HG03520 (cell line): ENCODE data around the gene NDUFB7.
"Not testable (repeated sequence)": the region's sequence is repeated elsewhere in the genome, so short reads cannot be mapped to it uniquely, and the experiment has no call there.

ENCODE experiments used
- ATAC-seq: cut with Tn5 transposase; IDR thresholded peaks from one replicate; pipeline ENCODE4 v1.9.1; 2021; ENCODE audit warnings: mild to moderate bottlenecking, moderate library complexity; ENCODE audit not compliant: unreplicated experiment

NDUFB7 gene

GRCh38 chr19:14575428-14575980 lies 3.6 kb upstream of the NDUFB7 start:
- no peak for ATAC-seq

DNA sequence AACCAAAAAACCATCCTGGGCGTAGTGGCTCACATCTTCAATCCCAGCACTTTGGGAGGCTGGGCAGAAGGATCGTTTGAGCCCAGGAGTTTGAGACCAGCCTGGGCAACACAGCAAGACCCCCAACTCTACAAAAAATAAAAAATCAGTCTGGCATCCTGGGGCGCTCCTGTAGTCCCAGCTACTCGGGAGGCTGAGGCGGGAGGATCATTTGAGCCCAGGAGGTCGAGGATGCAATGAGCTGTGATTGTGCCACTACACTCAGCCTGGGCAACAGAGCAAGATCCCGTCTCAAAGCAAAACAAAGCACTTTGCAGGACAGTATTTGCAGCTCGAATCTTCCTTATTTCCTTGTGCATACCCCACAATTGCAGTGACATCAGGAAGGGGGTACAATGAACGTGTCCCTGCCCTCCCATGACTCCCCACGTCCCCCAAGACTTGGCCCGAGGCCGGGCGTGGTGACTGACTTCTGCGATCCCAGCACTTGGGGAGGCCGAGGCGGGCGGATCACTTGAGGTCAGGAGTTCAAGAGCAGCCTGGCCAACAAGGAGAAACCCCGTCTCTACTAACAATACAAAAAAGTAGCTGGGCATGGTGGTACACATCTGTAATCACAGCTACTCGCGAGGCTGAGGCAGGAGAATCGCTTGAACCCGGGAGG lies 870 bp downstream of the NDUFB7 start:
- no peak for ATAC-seq

DNA sequence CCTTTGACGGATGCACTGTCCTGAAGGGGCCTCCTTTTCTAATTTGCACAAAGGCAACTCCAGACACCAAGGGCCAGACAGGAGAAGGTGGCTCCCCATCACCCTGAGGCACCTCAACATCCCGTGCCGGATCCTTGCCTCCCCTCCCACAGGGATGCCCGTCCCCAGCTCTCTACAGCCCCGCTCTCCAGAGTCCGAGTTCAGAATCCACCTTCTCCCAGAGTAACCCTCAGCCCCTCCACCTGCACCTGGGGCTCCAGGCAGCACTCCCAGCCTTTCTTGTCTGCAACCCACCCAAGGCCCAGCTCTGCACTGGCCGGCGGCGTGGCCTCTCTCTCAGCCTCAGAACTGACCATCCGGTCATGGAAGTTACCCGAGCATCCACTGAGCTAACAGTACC lies 4.8 kb downstream of the NDUFB7 start:
- no peak for ATAC-seq

- no peak for ATAC-seq
These were observed 5.2 kb downstream of the NDUFB7 start for GRCh38 chr19:14566712-14567077.

GRCh38 chr19:14565765-14566711 lies 5.8 kb downstream of the NDUFB7 start:
- ATAC-seq = no peak

GRCh38 chr19:14565298-14565679 lies 6.6 kb downstream of the NDUFB7 start:
- ATAC-seq = no peak

DNA sequence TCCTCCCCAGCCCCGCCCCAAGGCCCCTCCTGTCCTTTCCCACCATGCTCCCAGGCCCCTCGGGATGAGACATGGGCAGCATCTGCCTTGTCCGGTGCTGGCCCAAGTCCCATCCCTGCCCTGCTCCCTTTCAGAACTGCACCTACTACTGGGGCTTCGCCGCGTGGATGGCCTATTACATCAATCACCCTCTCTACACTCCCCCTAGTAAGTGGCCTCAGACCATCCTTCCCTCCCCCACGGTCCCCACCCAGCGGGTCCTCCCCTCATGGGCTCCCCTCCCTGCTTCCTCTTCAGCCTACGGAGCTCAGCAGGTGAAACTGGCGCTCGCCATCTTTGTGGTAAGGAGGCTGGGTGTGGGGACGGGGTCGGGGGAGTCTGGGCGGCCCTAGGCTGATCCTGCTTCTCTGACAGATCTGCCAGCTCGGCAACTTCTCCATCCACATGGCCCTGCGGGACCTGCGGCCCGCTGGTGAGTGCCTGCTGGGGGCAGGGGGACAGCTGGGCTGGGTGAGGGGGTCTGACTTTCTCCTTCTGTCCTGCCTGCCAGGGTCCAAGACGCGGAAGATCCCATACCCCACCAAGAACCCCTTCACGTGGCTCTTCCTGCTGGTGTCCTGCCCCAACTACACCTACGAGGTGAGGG lies 7.1 kb downstream of the NDUFB7 start:
- not testable (repeated sequence) for ATAC-seq

DNA sequence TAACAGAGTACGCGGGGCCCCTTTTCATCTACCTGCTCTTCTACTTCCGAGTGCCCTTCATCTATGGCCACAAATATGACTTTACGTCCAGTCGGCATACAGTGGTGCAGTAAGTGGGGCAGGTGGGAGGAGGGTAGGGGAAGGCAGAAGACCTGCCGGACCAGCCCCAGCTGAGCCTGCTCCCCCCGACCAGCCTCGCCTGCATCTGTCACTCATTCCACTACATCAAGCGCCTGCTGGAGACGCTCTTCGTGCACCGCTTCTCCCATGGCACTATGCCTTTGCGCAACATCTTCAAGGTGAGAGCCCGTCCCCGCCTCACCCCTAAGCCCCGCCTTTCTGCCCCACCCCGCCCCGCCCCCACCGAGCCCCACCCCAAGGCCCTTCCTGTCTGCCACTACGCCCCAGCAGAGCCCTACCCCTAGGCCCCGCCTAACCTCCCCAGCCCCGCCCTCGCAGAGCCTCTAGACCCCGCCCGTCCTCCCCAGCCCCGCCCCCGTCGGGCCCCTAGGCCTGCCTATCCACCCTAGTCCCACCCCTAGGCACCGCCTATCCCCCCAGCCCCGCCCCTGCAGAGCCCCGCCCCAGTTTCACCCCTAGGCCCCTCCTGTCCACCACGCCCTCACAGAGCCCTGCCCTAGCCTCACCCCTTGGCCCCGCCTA lies 7.7 kb downstream of the NDUFB7 start:
- ATAC-seq = no peak

- no peak for ATAC-seq
These were observed 8.3 kb downstream of the NDUFB7 start for GRCh38 chr19:14563590-14563926.

DNA sequence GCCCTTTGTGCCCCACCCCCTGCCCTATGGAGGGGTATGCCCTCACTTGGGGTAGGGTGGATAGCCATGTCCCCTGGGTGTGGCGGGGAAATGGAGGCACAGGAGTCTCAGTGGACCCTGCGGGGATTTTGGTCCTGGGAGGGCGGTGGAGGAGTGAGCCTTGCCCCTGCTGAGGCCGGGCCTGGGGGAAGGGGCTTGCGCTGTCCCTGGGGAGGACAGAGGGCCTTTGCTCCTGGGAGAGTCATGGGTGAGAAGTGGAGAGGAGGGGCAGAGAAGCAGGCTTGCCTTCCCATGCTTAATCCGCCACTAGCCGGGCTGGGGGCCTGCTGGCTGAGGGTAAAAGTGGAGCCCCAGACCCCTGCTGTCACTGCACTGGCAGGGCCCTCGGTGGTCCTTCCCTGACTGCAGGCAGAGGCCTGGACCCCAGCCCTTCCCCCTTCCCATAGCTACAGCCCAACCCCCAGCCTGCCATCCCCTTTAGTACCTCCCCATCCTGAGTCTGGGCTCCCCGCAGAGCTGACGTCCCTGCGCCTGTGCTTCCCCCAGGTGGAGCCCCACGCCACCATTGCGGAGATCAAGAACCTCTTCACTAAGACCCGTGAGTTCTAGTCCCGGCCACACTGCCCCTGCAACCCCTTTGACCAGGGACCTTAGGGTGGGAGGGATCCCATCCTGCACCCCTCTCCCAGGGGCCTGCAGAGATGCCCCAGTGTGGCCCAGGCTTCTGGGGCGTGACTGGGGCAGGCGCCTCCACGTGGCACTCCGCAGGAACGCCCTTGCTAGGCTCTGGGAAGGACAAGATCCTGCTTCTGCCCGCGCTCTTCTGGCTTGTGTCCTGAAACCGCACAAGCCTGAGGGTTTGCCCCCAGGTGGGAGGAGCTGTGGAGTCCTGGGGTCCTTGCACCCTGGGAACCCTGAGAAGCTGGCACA lies 8.9 kb downstream of the NDUFB7 start:
- ATAC-seq = no peak

GRCh38 chr19:14561847-14562351 lies 10.0 kb downstream of the NDUFB7 start:
- ATAC-seq = no peak

DNA sequence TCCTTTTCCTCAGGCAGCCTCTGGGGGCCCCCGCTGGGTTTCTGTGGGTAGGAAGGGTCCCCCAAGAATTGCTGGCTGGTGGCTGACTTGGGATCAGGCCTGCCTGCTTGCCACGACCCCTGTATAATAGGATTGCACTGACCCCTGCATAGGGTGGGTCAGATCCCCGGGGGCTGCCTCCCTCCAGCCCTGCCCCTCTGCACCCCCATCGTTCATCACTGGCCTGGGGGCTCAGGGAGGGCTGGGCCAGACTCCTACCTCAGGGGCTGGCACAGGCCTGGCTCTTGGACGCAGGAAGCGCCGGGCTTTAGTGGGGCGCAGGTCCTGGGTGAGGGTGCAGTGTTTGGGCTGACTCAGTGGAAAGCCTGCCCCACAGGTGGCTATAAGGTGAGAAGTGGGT lies 10.6 kb downstream of the NDUFB7 start:
- no peak for ATAC-seq

DNA sequence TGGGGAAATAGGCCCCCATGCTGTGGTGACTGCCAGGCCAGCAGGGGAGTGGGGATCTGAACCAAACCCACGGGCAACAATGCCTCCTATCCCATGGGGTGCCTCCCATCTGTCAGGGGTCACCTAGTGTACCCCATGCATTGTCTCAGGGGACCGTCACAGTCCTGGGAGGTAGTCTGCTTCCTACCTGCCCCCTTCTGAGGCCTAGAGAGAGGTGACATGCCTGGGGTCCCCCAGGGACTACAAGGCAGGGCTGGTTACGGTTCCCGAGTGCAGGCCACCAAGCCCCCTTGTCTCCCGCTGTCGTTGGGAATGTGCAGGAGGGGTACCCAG lies 11.1 kb downstream of the NDUFB7 start:
- no peak for ATAC-seq

GRCh38 chr19:14559916-14560775 lies 11.7 kb downstream of the NDUFB7 start:
- no peak for ATAC-seq

DNA sequence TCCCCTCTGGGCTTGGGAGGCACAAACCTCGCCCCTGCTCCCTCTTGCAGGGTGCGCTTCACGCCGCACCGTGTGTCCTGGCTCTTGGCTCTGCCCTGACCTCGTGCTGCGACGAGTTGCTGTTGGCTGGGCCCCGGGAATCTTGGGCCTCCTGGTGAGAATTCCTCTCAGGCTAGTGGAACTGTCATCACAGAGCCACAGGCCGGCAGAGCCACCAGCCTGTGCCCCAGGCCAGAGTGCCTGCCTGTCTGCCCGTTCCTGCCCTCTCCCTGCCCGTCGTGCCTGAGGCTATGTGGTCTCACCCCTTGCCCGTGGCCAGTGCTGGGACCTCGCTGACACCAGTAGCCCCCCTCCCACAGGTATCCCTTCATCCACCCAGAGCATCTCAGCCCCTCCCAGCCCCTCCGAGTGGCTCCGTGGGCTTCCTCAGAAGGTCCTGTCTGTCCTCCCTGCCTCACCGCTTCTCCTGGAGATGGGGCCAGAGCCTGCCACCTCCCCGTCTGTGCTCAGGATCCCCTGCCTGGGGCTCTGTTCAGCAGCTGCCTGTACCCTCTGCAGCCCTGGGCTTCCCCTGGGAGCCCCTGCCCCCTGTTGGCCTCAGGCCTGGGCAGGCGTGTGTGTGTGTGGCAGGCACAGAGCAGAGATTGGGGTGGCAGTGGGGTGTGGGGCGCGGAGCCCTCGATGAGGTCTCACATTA lies 13.3 kb downstream of the NDUFB7 start:
- no peak for ATAC-seq

DNA sequence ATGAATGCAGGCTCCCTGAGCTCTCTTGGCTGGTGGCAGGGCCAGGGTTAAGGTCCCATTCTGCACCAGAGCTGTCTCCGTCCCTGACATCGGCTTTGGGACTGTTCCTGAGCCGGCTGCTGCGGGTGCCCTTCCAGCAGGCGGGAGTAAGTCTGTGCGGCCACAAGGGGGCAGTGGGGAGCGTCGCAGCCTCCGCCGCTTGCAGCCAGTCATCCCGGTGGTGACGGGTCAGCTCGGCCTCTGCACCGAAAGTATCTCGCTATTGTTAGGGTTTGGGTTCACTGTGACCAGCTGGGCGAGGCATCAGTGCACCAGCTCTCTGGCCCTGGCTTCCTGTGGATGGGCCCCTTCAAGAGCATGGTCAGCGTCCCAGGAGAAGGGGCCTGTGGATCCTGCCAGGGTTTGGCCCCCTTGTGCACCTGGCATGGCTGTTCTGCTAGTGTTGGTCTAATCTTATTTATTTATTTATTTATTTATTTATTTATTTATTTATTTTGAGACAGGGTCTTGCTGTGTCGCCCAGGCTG lies 15.1 kb downstream of the NDUFB7 start:
- no peak for ATAC-seq

DNA sequence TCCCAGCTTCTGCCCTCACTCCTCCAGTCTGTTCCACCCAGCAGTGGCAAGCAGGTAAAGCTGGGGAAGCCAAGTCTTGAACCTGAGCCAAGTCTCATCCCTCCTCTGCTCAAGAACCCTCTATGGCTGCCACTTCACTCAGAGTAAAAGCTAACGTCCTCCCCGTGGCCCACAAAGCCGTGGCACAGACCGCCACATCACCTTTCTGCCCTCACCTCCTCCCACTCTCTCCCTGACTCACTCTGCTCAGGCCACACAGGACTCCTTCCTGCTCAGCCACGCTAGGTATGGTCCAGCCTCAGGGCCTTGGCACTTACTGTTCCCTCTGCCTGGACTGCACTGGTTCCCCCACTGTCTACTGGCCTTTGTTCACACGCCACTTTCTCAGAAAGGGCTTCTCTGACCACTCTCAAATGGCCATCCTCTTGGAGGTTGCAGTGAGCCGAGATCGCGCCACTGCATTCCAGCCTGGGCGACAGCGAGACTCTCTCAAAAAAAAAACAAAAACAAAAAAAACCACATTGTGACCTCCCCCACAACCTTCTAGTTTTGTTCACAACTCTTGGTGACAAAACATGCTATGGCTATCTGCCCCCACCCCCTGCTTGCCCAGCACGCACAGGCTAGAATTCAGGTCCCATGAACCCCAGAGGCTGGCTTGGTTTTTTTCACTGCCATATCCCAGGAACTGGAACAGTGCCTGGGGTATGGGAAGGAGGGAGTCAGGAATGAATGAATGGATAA lies 15.8 kb downstream of the NDUFB7 start:
- no peak for ATAC-seq
